HEK293 (cell line): ENCODE data around the gene DCANP1.
A peak's percentile ranks its signal among the peaks of the same experiment; 100 is the strongest.

Experiments
- CTCF ChIA-PET: fragments of 350-600 bp; formaldehyde crosslinking; extraction: SDS; loops from one replicate; lab custom pipeline; 2021; ENCODE audit warnings: antibody characterized with exemption; lab: Yijun Ruan, JAX
- POLR2A ChIA-PET: fragments of 300-600 bp; formaldehyde crosslinking; extraction: SDS; loops from one replicate; lab custom pipeline; 2020; ENCODE audit warnings: antibody characterized with exemption, inconsistent platforms; lab: Yijun Ruan, JAX
- H3K27ac ChIP-seq: fragments of 200-500 bp; sonication (Bioruptor generic); 2 replicates; pipeline ENCODE4 v1.5.1; 2014; ENCODE audit warnings: low read depth, low read length, control low read depth, inconsistent platforms; ENCODE audit errors: extremely low read depth
- H3K36me3 ChIP-seq, 2 experiments: fragments of 200-500 bp in 1 of 2; sonication (Bioruptor generic) in 1 of 2; 1 replicate in 1 of 2; 2 replicates in 1 of 2; pipeline ENCODE4 v1.5.1; 2014 to 2017; ENCODE audit warnings: inconsistent platforms in 2 of 2, low read length in 2 of 2; ENCODE audit not compliant: control insufficient read depth in 2 of 2, insufficient read depth in 1 of 2
- H3K4me1 ChIP-seq: fragments of 200-500 bp; sonication (Bioruptor generic); 2 replicates; pipeline ENCODE4 v1.5.1; 2014; ENCODE audit warnings: mild to moderate bottlenecking, low read length, inconsistent platforms; ENCODE audit not compliant: control insufficient read depth, insufficient read depth
- H3K4me3 ChIP-seq: 2 replicates; pipeline ENCODE4 v1.5.1; 2011; ENCODE audit warnings: low read depth, mild to moderate bottlenecking, control low read depth, low read length, moderate library complexity
- H3K9me3 ChIP-seq: fragments of 200-500 bp; sonication (Bioruptor generic); 2 replicates; pipeline ENCODE4 v1.5.1; 2014; ENCODE audit warnings: low read depth, low read length, inconsistent platforms; ENCODE audit not compliant: control insufficient read depth, insufficient read depth
- EGR2 ChIP-seq: fragments of 450-650 bp; formaldehyde crosslinking; IDR thresholded peaks from 2 replicates; pipeline ENCODE4 v1.5.1; 2016; ENCODE audit warnings: low read depth, missing biosample characterization, missing genetic modification characterization
- HOXC10 ChIP-seq: sonication (generic); formaldehyde crosslinking; IDR thresholded peaks from 2 replicates; pipeline ENCODE4 v1.8.1; 2023; ENCODE audit warnings: mild to moderate bottlenecking, missing genetic modification reagents
- KLF16 ChIP-seq: fragments of 450-650 bp; formaldehyde crosslinking; IDR thresholded peaks from 2 replicates; pipeline ENCODE4 v1.5.1; 2017; ENCODE audit warnings: missing biosample characterization, missing genetic modification characterization
- ZNF426 ChIP-seq: fragments of 450-650 bp; formaldehyde crosslinking; IDR thresholded peaks from 2 replicates; pipeline ENCODE4 v1.5.1; 2017; ENCODE audit warnings: missing biosample characterization, missing genetic modification characterization, mild to moderate bottlenecking, inconsistent platforms, moderate library complexity
- ZNF530 ChIP-seq: fragments of 450-650 bp; formaldehyde crosslinking; IDR thresholded peaks from 2 replicates; pipeline ENCODE4 v1.5.1; 2016; ENCODE audit warnings: low read depth, missing biosample characterization, missing genetic modification characterization
- ZNF658 ChIP-seq: fragments of 450-650 bp; formaldehyde crosslinking; IDR thresholded peaks from 2 replicates; pipeline ENCODE4; 2016; ENCODE audit warnings: missing biosample characterization, missing genetic modification characterization
- TF ChIP-seq, protein P1 (sequence below): fragments of 450-650 bp; formaldehyde crosslinking; conservative IDR thresholded peaks from 2 replicates; pipeline ENCODE4 v1.5.1; 2016; ENCODE audit warnings: low read depth, missing biosample characterization, missing genetic modification characterization
- TF ChIP-seq, protein P2 (sequence below): fragments of 450-650 bp; formaldehyde crosslinking; IDR thresholded peaks from 2 replicates; pipeline ENCODE4 v1.5.1; 2016; ENCODE audit warnings: missing biosample characterization, missing genetic modification characterization, borderline replicate concordance
- TF ChIP-seq, protein P3 (sequence below): fragments of 450-650 bp; IDR thresholded peaks from 2 replicates; pipeline ENCODE4 v1.5.1; 2018; ENCODE audit warnings: missing biosample characterization, missing genetic modification characterization

Gene DCANP1

DNA sequence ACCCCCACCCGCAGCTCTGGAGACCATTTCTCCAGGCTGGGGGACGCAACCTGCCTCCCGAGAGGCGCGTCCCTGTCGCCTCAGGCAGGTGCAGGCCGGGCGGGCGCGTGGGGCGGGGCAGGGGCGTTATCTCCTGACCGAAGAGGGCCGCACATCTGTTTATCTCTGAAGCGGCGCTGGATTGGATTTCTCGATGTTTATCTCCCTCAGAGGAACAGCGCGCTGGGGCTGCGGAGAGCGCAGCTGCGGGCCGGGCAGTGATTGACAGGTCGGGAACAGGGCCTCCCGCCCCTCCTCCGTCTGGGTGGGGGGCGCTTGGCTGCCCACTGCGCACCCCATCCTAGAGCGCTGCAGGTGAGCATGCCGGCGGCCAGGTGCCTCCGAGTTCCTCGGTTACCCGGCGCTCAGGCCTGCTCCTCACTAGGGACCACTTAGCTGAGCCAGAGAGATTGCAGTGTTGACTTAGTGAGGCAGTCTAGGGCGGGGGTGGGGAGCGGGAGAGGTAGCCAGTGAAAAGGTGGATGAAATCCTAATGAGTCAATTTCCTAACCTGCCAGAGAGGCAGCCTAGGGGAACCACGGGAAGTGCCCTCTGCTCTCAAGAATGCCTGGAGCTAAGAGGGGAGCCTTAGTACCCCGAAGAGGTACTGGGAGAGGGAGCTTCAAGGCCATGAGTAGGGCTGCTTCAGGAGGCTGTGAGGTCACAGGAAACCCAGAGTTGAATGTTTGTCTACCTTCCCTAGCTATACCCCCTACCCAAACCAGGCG is 44.6 kb upstream of the DCANP1 start (continued):
- TF ChIP-seq EGR2 (tag by site-specific recombination) (peak; percentile 25; the same call in 1 of the 2 replicates), KLF16 (tag by site-specific recombination) (peak; percentile 41; the same call in 1 of the 2 replicates), ZNF426 (tag by site-specific recombination) (no peak)

DNA sequence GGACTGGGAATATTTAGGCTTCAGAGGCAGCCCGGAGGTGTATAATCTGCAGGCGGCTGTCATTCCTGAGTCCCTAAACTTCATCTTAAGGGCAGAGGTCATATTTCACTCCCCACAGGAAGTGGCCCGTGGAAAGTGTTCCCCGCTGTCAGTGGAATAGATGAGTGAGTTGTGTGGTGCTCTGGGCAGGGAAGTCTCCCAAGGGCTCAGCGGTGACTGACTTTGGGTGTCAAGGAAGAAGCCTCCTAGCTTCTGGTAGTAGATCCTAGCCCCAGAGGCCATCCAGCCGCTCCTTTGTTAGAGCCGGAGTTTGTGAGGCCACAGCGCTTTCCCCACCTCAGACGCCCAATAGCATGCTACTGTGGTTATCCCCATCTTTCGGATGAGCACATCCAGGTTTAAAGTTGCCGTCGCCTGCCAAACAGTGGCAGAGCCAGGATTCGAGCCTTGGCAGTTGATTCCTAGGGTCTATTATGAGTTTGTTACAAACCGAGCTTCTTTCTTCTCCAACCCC is 43.9 kb upstream of the DCANP1 start:
- ChIA-PET CTCF (interaction anchor here (0.6 to 3.9 kb wide), 5 partner anchors 26 to 61 kb away, joined by 3 to 24 read pairs (median 5); no protein-coding TSS in a partner anchor), POLR2A (no interaction called here)
- TF ChIP-seq, protein P1, sequence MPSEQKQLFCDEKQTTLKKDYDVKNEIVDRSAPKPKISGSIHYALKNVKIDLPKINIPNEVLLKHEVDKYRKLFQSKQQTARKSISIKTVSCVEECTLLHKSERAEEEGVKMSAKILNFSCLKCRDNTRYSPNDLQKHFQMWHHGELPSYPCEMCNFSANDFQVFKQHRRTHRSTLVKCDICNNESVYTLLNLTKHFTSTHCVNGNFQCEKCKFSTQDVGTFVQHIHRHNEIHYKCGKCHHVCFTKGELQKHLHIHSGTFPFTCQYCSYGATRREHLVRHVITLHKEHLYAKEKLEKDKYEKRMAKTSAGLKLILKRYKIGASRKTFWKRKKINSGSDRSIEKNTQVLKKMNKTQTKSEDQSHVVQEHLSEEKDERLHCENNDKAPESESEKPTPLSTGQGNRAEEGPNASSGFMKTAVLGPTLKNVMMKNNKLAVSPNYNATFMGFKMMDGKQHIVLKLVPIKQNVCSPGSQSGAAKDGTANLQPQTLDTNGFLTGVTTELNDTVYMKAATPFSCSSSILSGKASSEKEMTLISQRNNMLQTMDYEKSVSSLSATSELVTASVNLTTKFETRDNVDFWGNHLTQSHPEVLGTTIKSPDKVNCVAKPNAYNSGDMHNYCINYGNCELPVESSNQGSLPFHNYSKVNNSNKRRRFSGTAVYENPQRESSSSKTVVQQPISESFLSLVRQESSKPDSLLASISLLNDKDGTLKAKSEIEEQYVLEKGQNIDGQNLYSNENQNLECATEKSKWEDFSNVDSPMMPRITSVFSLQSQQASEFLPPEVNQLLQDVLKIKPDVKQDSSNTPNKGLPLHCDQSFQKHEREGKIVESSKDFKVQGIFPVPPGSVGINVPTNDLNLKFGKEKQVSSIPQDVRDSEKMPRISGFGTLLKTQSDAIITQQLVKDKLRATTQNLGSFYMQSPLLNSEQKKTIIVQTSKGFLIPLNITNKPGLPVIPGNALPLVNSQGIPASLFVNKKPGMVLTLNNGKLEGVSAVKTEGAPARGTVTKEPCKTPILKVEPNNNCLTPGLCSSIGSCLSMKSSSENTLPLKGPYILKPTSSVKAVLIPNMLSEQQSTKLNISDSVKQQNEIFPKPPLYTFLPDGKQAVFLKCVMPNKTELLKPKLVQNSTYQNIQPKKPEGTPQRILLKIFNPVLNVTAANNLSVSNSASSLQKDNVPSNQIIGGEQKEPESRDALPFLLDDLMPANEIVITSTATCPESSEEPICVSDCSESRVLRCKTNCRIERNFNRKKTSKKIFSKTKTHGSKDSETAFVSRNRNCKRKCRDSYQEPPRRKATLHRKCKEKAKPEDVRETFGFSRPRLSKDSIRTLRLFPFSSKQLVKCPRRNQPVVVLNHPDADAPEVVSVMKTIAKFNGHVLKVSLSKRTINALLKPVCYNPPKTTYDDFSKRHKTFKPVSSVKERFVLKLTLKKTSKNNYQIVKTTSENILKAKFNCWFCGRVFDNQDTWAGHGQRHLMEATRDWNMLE (tag by site-specific recombination) = no peak
- TF ChIP-seq HOXC10 (CRISPR knock-in tag) (no peak), ZNF658 (tag by site-specific recombination) (no peak), ZNF530 (tag by site-specific recombination) (no peak)
- TF ChIP-seq, protein P2, sequence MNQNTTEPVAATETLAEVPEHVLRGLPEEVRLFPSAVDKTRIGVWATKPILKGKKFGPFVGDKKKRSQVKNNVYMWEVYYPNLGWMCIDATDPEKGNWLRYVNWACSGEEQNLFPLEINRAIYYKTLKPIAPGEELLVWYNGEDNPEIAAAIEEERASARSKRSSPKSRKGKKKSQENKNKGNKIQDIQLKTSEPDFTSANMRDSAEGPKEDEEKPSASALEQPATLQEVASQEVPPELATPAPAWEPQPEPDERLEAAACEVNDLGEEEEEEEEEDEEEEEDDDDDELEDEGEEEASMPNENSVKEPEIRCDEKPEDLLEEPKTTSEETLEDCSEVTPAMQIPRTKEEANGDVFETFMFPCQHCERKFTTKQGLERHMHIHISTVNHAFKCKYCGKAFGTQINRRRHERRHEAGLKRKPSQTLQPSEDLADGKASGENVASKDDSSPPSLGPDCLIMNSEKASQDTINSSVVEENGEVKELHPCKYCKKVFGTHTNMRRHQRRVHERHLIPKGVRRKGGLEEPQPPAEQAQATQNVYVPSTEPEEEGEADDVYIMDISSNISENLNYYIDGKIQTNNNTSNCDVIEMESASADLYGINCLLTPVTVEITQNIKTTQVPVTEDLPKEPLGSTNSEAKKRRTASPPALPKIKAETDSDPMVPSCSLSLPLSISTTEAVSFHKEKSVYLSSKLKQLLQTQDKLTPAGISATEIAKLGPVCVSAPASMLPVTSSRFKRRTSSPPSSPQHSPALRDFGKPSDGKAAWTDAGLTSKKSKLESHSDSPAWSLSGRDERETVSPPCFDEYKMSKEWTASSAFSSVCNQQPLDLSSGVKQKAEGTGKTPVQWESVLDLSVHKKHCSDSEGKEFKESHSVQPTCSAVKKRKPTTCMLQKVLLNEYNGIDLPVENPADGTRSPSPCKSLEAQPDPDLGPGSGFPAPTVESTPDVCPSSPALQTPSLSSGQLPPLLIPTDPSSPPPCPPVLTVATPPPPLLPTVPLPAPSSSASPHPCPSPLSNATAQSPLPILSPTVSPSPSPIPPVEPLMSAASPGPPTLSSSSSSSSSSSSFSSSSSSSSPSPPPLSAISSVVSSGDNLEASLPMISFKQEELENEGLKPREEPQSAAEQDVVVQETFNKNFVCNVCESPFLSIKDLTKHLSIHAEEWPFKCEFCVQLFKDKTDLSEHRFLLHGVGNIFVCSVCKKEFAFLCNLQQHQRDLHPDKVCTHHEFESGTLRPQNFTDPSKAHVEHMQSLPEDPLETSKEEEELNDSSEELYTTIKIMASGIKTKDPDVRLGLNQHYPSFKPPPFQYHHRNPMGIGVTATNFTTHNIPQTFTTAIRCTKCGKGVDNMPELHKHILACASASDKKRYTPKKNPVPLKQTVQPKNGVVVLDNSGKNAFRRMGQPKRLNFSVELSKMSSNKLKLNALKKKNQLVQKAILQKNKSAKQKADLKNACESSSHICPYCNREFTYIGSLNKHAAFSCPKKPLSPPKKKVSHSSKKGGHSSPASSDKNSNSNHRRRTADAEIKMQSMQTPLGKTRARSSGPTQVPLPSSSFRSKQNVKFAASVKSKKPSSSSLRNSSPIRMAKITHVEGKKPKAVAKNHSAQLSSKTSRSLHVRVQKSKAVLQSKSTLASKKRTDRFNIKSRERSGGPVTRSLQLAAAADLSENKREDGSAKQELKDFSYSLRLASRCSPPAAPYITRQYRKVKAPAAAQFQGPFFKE = no peak
- TF ChIP-seq, protein P3, sequence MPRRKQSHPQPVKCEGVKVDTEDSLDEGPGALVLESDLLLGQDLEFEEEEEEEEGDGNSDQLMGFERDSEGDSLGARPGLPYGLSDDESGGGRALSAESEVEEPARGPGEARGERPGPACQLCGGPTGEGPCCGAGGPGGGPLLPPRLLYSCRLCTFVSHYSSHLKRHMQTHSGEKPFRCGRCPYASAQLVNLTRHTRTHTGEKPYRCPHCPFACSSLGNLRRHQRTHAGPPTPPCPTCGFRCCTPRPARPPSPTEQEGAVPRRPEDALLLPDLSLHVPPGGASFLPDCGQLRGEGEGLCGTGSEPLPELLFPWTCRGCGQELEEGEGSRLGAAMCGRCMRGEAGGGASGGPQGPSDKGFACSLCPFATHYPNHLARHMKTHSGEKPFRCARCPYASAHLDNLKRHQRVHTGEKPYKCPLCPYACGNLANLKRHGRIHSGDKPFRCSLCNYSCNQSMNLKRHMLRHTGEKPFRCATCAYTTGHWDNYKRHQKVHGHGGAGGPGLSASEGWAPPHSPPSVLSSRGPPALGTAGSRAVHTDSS (tag by site-specific recombination) = no peak
- Histone ChIP-seq H3K36me3 (no peaks in the 10 kb centered on the region), H3K27ac (no peak overlapping the region; the same call in 1 of the 2 replicates), H3K9me3 (no peaks in the 10 kb centered on the region), H3K4me1 (peaks cover 18% of the 10 kb centered on the region), H3K4me3 (no peak overlapping the region)
